Measurements from ENCODE around the gene EPHA6.

DNA sequence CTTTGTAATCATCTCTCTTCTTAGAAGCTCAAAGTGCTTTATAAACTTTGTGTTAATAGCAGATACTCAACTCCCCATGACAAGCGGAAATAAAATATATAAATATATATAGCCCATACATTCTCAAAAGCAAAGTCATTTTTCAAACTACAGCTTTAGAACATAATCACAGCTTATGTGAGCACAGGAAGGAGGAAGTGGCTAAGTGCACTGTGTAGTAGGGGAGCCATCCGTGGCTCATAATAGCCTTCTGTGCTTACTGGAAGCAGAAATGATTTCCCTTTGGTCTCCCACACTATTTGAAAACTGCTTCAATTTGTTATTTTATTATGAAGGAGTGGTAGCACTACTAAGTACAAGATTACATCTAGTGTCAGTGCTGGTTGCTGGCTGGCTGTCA is 798.7 kb downstream of the EPHA6 start:
- TF ChIP-seq FOSL2 (IDR thresholded peaks at IDR 0.05) = no peak
- no peak for TF ChIP-seq FOSL2 (CRISPR knock-in tag; IDR thresholded peaks at IDR 0.05)
- TF ChIP-seq, protein P1, sequence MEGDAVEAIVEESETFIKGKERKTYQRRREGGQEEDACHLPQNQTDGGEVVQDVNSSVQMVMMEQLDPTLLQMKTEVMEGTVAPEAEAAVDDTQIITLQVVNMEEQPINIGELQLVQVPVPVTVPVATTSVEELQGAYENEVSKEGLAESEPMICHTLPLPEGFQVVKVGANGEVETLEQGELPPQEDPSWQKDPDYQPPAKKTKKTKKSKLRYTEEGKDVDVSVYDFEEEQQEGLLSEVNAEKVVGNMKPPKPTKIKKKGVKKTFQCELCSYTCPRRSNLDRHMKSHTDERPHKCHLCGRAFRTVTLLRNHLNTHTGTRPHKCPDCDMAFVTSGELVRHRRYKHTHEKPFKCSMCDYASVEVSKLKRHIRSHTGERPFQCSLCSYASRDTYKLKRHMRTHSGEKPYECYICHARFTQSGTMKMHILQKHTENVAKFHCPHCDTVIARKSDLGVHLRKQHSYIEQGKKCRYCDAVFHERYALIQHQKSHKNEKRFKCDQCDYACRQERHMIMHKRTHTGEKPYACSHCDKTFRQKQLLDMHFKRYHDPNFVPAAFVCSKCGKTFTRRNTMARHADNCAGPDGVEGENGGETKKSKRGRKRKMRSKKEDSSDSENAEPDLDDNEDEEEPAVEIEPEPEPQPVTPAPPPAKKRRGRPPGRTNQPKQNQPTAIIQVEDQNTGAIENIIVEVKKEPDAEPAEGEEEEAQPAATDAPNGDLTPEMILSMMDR (IDR thresholded peaks at IDR 0.05) = no peak
- TF ChIP-seq SMC3 (IDR thresholded peaks at IDR 0.05) = no peak
- no peak for TF ChIP-seq PHF8 (IDR thresholded peaks at IDR 0.05; ENCODE audit: borderline replicate concordance, low read depth)
- TF ChIP-seq CBX2 (IDR thresholded peaks at IDR 0.05; ENCODE audit: borderline replicate concordance, low read depth) = no peak
- TF ChIP-seq, protein P2, sequence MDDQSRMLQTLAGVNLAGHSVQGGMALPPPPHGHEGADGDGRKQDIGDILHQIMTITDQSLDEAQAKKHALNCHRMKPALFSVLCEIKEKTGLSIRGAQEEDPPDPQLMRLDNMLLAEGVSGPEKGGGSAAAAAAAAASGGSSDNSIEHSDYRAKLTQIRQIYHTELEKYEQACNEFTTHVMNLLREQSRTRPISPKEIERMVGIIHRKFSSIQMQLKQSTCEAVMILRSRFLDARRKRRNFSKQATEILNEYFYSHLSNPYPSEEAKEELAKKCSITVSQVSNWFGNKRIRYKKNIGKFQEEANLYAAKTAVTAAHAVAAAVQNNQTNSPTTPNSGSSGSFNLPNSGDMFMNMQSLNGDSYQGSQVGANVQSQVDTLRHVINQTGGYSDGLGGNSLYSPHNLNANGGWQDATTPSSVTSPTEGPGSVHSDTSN (IDR thresholded peaks at IDR 0.05) = no peak
- no peak for TF ChIP-seq TP53 (CRISPR knock-in tag; IDR thresholded peaks at IDR 0.05)

Data from A549 (cell line).